Measurements from ENCODE around the gene STUB1.
"Not testable (repeated sequence)": the region's sequence is repeated elsewhere in the genome, so short reads cannot be mapped to it uniquely, and the experiment has no call there.

STUB1 gene

GRCh38 chr16:680967-681745 is 946 bp downstream of the STUB1 start:
- DNase-seq, result peak in 1 of 3 experiments; percentile 32

GRCh38 chr16:681746-682427 is 1.7 kb downstream of the STUB1 start:
- DNase-seq, result no peak

- DNase-seq, result no peak
These were observed 2.5 kb downstream of the STUB1 start for GRCh38 chr16:682493-683395.

GRCh38 chr16:683396-684070 is 3.3 kb downstream of the STUB1 start:
- no peak for DNase-seq

- DNase-seq, result peak; percentile 95 to 99 (median 97)
These were observed 4.0 kb downstream of the STUB1 start, which contains the start of gene JMJD8 for GRCh38 chr16:684071-684794. Gene JMJD8, minus strand, starts transcription at chr16:684334. Its CDS starts 15 bp downstream, at chr16:684319.

- DNase-seq, result peak; percentile 83 to 93 (median 91)
These were observed 4.9 kb downstream of the STUB1 start for GRCh38 chr16:684961-685696.

- DNase-seq, result peak; percentile 40 to 65 (median 54)
These were observed 5.8 kb downstream of the STUB1 start for GRCh38 chr16:685967-686366.

GRCh38 chr16:686459-687260 is 6.5 kb downstream of the STUB1 start:
- no peak for DNase-seq

- DNase-seq, result no peak
These were observed 7.3 kb downstream of the STUB1 start for GRCh38 chr16:687499-687898.

GRCh38 chr16:689175-689897 is 9.1 kb downstream of the STUB1 start:
- DNase-seq, result no peak

GRCh38 chr16:691242-691641 is 11.0 kb downstream of the STUB1 start:
- DNase-seq, result not testable (repeated sequence)

GRCh38 chr16:692356-693108 is 12.3 kb downstream of the STUB1 start:
- no peak for DNase-seq

GRCh38 chr16:693364-693763 is 13.2 kb downstream of the STUB1 start:
- no peak for DNase-seq

GRCh38 chr16:693766-694165 is 13.6 kb downstream of the STUB1 start:
- no peak for DNase-seq

GRCh38 chr16:694187-694862 is 14.1 kb downstream of the STUB1 start:
- peak in 2 of 3 experiments; percentile 55 to 59 for DNase-seq

- DNase-seq, result no peak
These were observed 14.7 kb downstream of the STUB1 start for GRCh38 chr16:694863-695354.

- DNase-seq, result peak; percentile 86 to 96 (median 94)
These were observed 15.3 kb downstream of the STUB1 start for GRCh38 chr16:695355-696089.
